ENCODE data around the gene SYCP2L. TPM values are rescaled to one million over a fixed set of nuclear protein-coding genes. Genes with fewer than 3 reads are reported as not detected.

SYCP2L gene
- total and polyA plus RNA-seq, 8 donors: 1.1 to 2.3 (median 1.4) TPM

- FAIRE-seq (no peak), ATAC-seq (no peak), DNase-seq (no peak)
- Histone ChIP-seq H3K4me3 (no peak overlapping the region), H3K27ac (no peak overlapping the region), H3K4me1 (no peaks in the 10 kb centered on the region), H3K9me3 (no peaks in the 10 kb centered on the region), H3K36me3 (no peaks in the 10 kb centered on the region), H3K27me3 (no peaks in the 10 kb centered on the region)
- intact Hi-C loops (cut with DNase I): no loop called here
- 75 to 88% methylated on average over 2 of the region's 2 CpGs for WGBS, 2 donors
- TF ChIP-seq CTCF (IDR thresholded peaks at IDR 0.05): no peak
Observed at GRCh38 chr6:11018225-11018624, 131.4 kb downstream of the SYCP2L start.

DNA sequence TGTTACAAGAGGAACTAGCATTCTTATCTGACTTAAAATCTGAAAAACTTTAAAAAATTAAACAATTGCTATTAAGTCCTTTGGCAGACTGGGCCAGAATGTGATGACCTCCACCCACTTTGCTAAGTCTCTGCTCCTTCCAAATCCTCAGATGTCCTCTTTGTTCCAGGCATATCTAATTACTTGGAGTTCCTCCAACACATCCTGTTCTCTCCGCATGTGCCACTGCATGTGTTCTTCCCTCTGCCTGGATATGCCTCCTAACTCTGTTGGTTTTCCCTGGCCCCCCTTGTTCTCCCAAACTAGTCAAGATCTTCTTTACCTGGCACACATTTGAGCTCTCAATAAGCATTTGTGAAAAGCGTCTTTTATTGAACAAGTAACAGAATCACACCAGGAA, 134.2 kb downstream of the SYCP2L start:
- Histone ChIP-seq H3K4me1 (no peaks in the 10 kb centered on the region), H3K27me3 (no peaks in the 10 kb centered on the region), H3K9me3 (no peaks in the 10 kb centered on the region), H3K4me3 (no peak overlapping the region), H3K36me3 (no peaks in the 10 kb centered on the region), H3K27ac (no peak overlapping the region)
- intact Hi-C loops (cut with DNase I): no loop called here
- no peak for ATAC-seq
- WGBS, 2 donors: 48 to 80% methylated on average over 2 of the region's 2 CpGs
- no peak for DNase-seq
- TF ChIP-seq CTCF (IDR thresholded peaks at IDR 0.05): no peak
- FAIRE-seq: no peak

DNA sequence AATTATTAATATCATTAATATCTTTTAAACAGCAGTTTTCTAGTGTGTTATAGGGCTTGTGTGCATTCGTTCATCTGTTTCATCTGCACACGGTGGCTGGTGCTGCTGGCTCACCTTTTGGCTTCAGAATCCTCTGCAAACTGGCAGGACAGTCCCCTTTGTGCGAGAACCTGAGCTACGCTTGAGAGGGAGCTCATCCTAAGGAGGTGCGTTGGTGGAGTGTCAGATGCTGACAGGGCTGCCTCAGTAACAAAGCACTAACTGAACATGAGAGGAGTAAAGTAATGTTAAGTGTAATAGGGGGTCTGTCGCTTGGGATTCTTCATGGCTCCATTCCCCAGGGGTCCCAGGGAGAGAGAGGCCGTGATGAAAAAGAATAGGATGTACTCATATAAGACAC, 134.9 kb downstream of the SYCP2L start:
- H3K9me3 ChIP-seq: no peaks in the 10 kb centered on the region
- DNase-seq: no peak
- ATAC-seq: no peak
- no peak for FAIRE-seq
- no peaks in the 10 kb centered on the region for H3K36me3 ChIP-seq
- 59 to 66% methylated on average over 7 of the region's 7 CpGs for WGBS, 2 donors
- no peaks in the 10 kb centered on the region for H3K27me3 ChIP-seq
- TF ChIP-seq CTCF (IDR thresholded peaks at IDR 0.05): no peak
- H3K27ac ChIP-seq: no peak overlapping the region
- H3K4me1 ChIP-seq: no peaks in the 10 kb centered on the region
- H3K4me3 ChIP-seq: no peak overlapping the region
- intact Hi-C loops (cut with DNase I): no loop called here

DNA sequence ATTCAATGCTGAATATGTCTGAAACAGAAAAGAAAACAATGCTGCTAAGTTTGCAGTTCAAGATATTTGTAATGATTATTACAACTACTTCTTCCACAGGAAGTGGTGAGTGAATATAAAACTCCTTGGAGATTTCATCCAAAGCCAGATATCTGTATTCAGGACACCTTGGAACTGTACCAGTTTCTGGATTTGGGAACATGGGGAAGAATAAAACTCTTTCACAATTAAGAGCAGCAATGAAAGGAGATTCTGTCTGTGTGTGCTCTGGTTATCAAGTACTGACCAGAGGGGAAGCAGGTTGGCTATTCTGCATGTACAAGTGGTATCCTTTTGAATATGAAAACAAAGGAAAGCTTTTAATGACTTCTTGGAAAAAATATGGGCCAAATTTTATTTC, 136.2 kb downstream of the SYCP2L start:
- intact Hi-C loops (cut with DNase I): no loop called here
- TF ChIP-seq CTCF (IDR thresholded peaks at IDR 0.05): no peak
- ATAC-seq: no peak
- no peak for DNase-seq
- Histone ChIP-seq H3K4me3 (no peak overlapping the region), H3K27ac (no peak overlapping the region), H3K27me3 (no peaks in the 10 kb centered on the region), H3K36me3 (no peaks in the 10 kb centered on the region), H3K4me1 (no peaks in the 10 kb centered on the region), H3K9me3 (no peaks in the 10 kb centered on the region)
- no peak for FAIRE-seq

Other genes with a start within 250 kb of the SYCP2L start
- gene C6orf52, start 192.4 kb upstream of the SYCP2L start, total RNA-seq: 1 to 10 TPM in 2 of 6 donors, under 1 TPM in 4; 0.62 to 2.4 (median 0.95) TPM
- gene C6orf52, start 192.4 kb upstream of the SYCP2L start, polyA plus RNA-seq: 1 to 10 TPM in 1 of 2 donors, under 1 TPM in 1; 0.80 to 2.7 TPM
- gene PAK1IP1, start 192.1 kb upstream of the SYCP2L start, total RNA-seq: 1 to 10 TPM; 2.4 to 7.3 (median 5.2) TPM
- 1 to 10 TPM; 3.4 to 6.6 TPM for gene PAK1IP1, start 192.1 kb upstream of the SYCP2L start, polyA plus RNA-seq
- 10 to 100 TPM; 25.4 to 54.9 (median 36.5) TPM for gene TMEM14C, start 164.0 kb upstream of the SYCP2L start, total RNA-seq
- gene TMEM14C, start 164.0 kb upstream of the SYCP2L start, polyA plus RNA-seq: 10 to 100 TPM; 54.5 to 79.0 TPM
- gene TMEM14B, start 139.2 kb upstream of the SYCP2L start, total RNA-seq: 10 to 100 TPM; 25.9 to 39.0 (median 33.5) TPM
- gene TMEM14B, start 139.2 kb upstream of the SYCP2L start, polyA plus RNA-seq: 10 to 100 TPM; 37.0 to 52.1 TPM
- gene MAK, start 48.5 kb upstream of the SYCP2L start, total RNA-seq: under 1 TPM; 0.05 to 0.25 (median 0.09) TPM
- gene MAK, start 48.5 kb upstream of the SYCP2L start, polyA plus RNA-seq: under 1 TPM; 0.08 to 0.33 TPM
- gene GCM2, start 5.0 kb upstream of the SYCP2L start, total RNA-seq: not detected
- gene GCM2, start 5.0 kb upstream of the SYCP2L start, polyA plus RNA-seq: not detected
- 1 to 10 TPM; 1.3 to 2.2 (median 1.6) TPM for gene ELOVL2, start 157.3 kb downstream of the SYCP2L start, total RNA-seq
- 1 to 10 TPM; 1.5 to 1.9 TPM for gene ELOVL2, start 157.3 kb downstream of the SYCP2L start, polyA plus RNA-seq
- gene SMIM13, start 206.8 kb downstream of the SYCP2L start, total RNA-seq: 1 to 10 TPM; 2.5 to 5.1 (median 3.1) TPM
- 1 to 10 TPM; 1.4 to 2.4 TPM for gene SMIM13, start 206.8 kb downstream of the SYCP2L start, polyA plus RNA-seq
- gene ERVFRD-1, start 224.7 kb downstream of the SYCP2L start, total RNA-seq: under 1 TPM in 2 of 6 donors, not detected in 4; 0.06 to 0.09 TPM
- gene ERVFRD-1, start 224.7 kb downstream of the SYCP2L start, polyA plus RNA-seq: under 1 TPM in 1 of 2 donors, not detected in 1; 0.07 TPM

Data from pancreas (tissue), 10 donors.